Urinary bladder (tissue), 4 donors: ENCODE measurements around the gene RAMP3. TPM values are rescaled to one million over a fixed set of nuclear protein-coding genes. Genes with fewer than 3 reads are reported as not detected.
A peak's percentile ranks its signal among the peaks of the same experiment; 100 is the strongest.
"Not testable (repeated sequence)": the region's sequence is repeated elsewhere in the genome, so short reads cannot be mapped to it uniquely, and the experiment has no call there.

ENCODE experiments used
- DNase-seq: peaks from one replicate; pipeline ENCODE4 v3.0.0-alpha.2; 2015; ENCODE audit errors: extremely low spot score
- H3K27ac ChIP-seq: one replicate; pipeline ENCODE4 v1.5.1; 2013; ENCODE audit warnings: low read depth, mild to moderate bottlenecking, moderate library complexity
- H3K36me3 ChIP-seq: one replicate; pipeline ENCODE4 v1.6.1; 2013; ENCODE audit warnings: mild to moderate bottlenecking, moderate library complexity; ENCODE audit not compliant: insufficient read depth
- H3K4me1 ChIP-seq: one replicate; pipeline ENCODE4 v1.6.1; 2013; ENCODE audit warnings: mild to moderate bottlenecking, moderate library complexity; ENCODE audit not compliant: insufficient read depth
- H3K4me3 ChIP-seq: one replicate; pipeline ENCODE4 v1.5.1; 2013; ENCODE audit warnings: low read depth, low read length
- WGBS: extraction: QIAGEN DNeasy Blood & Tissue Kit; methylation state at CpG from one replicate; pipeline ENCODE4 v1.1.7; 2013; 5-methylcytosine and 5-hydroxymethylcytosine counted together
- polyA plus RNA-seq: library from polyadenylated mRNA; stranded (reverse); fragments of 200-250 nt; gene quantifications from one replicate; pipeline ENCODE4 v1.2.3, GENCODE V29; 2013
- total RNA-seq: library from RNA; depleted of rRNA; stranded (reverse); fragments of >200 nt; gene quantifications from one replicate; pipeline ENCODE4 v1.2.3, GENCODE V29; 2014
- donor health status: healthy with polysubstance abuse.
- donor health status: healthy.

Gene RAMP3
- 5.7 TPM for total RNA-seq
- 51.4 TPM for polyA plus RNA-seq

DNA sequence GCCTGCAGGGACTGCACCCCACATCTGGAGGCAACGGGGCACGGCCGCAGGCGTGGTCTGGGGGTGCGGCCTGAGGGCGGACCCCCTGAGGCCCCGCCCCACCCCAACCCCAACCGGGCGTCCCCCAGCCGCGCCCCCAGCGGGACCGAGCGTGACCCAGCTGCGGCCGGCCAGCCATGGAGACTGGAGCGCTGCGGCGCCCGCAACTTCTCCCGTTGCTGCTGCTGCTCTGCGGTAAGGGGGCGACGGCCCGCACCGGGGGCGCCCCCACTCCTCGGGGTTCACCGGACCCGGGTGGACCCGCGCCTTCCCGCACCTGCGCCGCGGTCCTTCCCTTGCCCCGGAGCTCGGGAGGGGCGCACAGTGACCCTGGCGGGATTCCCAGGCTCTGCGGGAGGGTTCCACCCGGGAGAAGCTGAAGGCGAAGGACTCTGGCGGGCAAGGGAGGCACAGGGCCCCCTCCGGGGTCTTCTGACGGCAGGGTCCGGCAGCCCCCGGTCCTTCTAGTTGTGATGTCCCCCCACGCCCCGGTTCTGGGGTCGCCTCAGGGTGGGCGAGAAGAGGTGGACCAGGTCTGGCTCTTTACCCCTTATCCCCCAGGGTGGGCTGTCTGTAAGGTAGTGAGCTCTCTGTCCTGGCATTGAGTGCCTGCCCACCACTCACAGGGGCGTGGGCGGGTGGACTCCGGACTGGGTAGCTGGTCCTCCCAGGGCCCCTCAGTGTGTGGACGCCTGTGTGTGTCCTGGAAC lies at the start of gene RAMP3:
Gene RAMP3 (plus strand): TSS at position 139 of the 749 bp plus-strand sequence. CDS start 38 bp downstream, at position 177.
- WGBS: 14% methylated on average over 56 of the region's 56 CpGs
- no peak for DNase-seq
- H3K36me3 ChIP-seq: no peaks in the 10 kb centered on the region

GRCh38 chr7:45108863-45109262 lies 48.7 kb upstream of the RAMP3 start:
- H3K4me1 ChIP-seq: no peaks in the 10 kb centered on the region
- H3K4me3 ChIP-seq: no peak overlapping the region
- no peak for DNase-seq
- WGBS: 85% methylated on average over 8 of the region's 8 CpGs
- H3K27ac ChIP-seq: no peak overlapping the region
- no peaks in the 10 kb centered on the region for H3K36me3 ChIP-seq

More for the DNA sequence above, at the start of gene RAMP3:
- no peaks in the 10 kb centered on the region for H3K4me1 ChIP-seq
- no peak within 1 kb of the TSS for H3K27ac ChIP-seq
- H3K4me3 ChIP-seq: peak within 1 kb of the TSS; percentile 36

- no peaks in the 10 kb centered on the region for H3K4me1 ChIP-seq
- peak; percentile 93 for DNase-seq
- H3K36me3 ChIP-seq: no peaks in the 10 kb centered on the region
- under 1% methylated on average over 64 of the region's 64 CpGs for WGBS
- peak within 1 kb of the TSS; percentile 98 for H3K27ac ChIP-seq
- peak within 1 kb of the TSS; percentile 75 for H3K4me3 ChIP-seq
These were observed 46.0 kb upstream of the RAMP3 start, which contains the start of gene TBRG4 for GRCh38 chr7:45111298-45112223. TBRG4 (minus strand) TSS chr7:45111697; CDS start chr7:45109237, 2,460 bp downstream.

GRCh38 chr7:45112648-45113047 lies 44.9 kb upstream of the RAMP3 start:
- no peaks in the 10 kb centered on the region for H3K36me3 ChIP-seq
- H3K27ac ChIP-seq: no peak overlapping the region
- WGBS: 92% methylated on average over 1 of the region's 1 CpG
- no peaks in the 10 kb centered on the region for H3K4me1 ChIP-seq
- H3K4me3 ChIP-seq: no peak overlapping the region
- no peak for DNase-seq

DNA sequence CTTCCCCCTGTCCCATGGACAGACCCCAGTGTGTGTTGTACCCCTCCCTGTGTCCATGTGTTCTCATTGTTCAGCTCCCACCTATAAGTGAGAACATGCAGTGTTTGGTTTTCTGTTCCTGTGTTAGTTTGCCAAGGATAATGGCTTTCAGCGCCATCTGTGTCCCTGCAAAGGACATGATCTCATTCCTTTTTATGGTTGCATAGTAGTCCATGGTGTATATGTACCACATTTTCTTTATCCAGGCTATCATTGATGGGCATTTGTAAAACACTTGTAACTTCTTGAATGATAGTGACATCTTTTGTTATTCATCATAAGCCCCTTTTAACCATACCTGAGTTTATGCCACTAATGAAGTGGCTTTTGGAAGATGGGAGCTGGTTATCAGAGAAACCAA lies 43.3 kb upstream of the RAMP3 start:
- DNase-seq, H3K27ac ChIP-seq, H3K4me1 ChIP-seq, H3K36me3 ChIP-seq, H3K4me3 ChIP-seq: not testable (repeated sequence)
- WGBS: 64% methylated on average over 1 of the region's 1 CpG

GRCh38 chr7:45114926-45115325 lies 42.7 kb upstream of the RAMP3 start:
- no peak overlapping the region for H3K4me3 ChIP-seq
- no peak for DNase-seq

DNA sequence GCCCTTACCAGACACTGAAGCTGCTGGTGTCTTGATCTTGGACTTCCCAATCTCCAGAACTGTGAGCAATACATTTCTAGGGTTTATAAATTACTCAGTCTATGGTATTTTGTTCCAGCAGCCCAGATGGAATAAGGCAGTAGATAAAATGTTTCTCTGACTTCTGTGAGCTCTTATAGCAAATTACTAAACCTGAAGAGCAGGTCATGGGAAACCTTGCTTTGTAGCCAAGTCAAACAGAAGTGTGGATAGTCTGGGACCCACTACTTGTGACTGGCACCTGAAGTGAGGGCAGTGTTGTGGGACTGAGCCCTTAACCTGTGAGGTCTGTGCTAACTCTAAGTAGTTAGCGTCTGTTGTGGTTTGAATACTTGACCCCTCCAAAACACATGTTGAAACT lies 41.5 kb upstream of the RAMP3 start:
- DNase-seq: no peak
- H3K4me1 ChIP-seq: no peaks in the 10 kb centered on the region
- no peak overlapping the region for H3K4me3 ChIP-seq
- WGBS: 88% methylated on average over 1 of the region's 1 CpG
- H3K36me3 ChIP-seq: no peaks in the 10 kb centered on the region
- H3K27ac ChIP-seq: no peak overlapping the region

More at GRCh38 chr7:45114926-45115325, 42.7 kb upstream of the RAMP3 start:
- H3K36me3 ChIP-seq: no peaks in the 10 kb centered on the region
- no peak overlapping the region for H3K27ac ChIP-seq
- H3K4me1 ChIP-seq: no peaks in the 10 kb centered on the region

GRCh38 chr7:45117582-45117981 lies 40.0 kb upstream of the RAMP3 start:
- 76% methylated on average over 4 of the region's 4 CpGs for WGBS
- Histone ChIP-seq H3K4me1 (no peaks in the 10 kb centered on the region), H3K4me3 (no peak overlapping the region), H3K36me3 (no peaks in the 10 kb centered on the region), H3K27ac (no peak overlapping the region)
- DNase-seq: no peak

DNA sequence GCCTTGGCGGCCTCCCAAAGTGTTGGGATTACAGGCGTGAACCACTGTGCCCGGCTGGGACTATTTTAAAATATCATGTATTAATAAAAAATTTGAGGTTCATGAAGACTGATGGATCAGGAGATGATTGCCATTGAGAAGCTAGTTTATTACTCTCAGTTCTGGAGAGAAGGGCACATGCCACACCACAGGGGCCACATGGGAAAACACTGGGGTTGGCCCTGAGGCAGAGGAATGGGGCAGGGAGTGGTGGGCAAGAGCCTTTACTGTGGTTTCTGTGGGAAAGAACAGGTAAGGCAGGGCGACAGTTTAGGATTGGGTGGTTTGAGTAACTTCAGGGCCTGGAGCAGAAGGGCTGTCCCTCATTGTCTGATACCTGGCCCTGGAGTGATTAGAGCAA lies 39.3 kb upstream of the RAMP3 start:
- WGBS: 86% methylated on average over 4 of the region's 4 CpGs
- DNase-seq: no peak
- no peaks in the 10 kb centered on the region for H3K4me1 ChIP-seq

DNA sequence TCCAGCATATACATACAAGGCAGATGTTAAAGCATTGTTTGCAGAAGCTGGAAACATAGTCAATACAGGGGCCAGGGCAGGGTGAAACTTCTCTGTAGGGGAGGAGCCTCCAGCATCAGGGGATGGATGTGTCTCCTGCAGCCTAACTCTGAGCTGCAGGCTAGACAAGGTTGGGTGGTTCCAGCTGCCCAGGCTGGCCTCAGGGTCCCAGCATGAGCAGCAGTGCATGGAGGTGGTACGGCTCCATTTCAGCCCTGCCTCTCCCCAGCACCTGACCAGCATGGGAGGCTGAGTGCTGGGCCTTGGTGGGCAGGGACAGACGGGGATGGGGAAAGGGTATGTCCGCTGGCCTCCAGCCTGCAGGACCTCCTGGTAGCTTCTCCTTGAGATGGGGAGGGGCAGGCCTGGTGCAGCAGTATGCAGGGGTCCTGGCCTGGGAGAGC lies 38.7 kb upstream of the RAMP3 start:
- Histone ChIP-seq H3K27ac (no peak overlapping the region), H3K36me3 (no peaks in the 10 kb centered on the region), H3K4me1 (no peaks in the 10 kb centered on the region), H3K4me3 (no peak overlapping the region)
- 94% methylated on average over 3 of the region's 3 CpGs for WGBS
- no peak for DNase-seq

More for the DNA sequence above, 39.3 kb upstream of the RAMP3 start:
- Histone ChIP-seq H3K36me3 (no peaks in the 10 kb centered on the region), H3K4me3 (no peak overlapping the region), H3K27ac (no peak overlapping the region)

DNA sequence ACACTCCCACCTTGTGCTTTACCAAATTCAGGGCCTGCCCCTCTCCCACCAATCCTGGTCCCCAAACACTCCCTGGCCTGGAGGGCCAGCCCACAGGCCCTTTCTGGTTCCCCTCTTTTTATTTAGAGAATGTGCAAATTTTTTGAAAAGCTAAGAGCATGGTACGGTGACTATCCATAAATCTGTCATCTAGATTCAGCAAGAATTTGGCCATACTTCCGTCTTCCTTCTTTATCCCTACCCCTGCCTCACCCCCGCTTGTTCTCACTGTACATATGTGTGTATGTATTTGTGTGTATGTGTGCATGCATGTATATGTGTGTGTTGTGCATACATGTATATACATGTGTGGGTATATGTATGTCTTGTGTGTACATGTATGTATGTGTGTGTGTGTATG lies 38.0 kb upstream of the RAMP3 start:
- DNase-seq: no peak
- H3K27ac ChIP-seq: no peak overlapping the region
- no peaks in the 10 kb centered on the region for H3K36me3 ChIP-seq
- H3K4me3 ChIP-seq: no peak overlapping the region
- H3K4me1 ChIP-seq: no peaks in the 10 kb centered on the region
- 61% methylated on average over 3 of the region's 3 CpGs for WGBS

DNA sequence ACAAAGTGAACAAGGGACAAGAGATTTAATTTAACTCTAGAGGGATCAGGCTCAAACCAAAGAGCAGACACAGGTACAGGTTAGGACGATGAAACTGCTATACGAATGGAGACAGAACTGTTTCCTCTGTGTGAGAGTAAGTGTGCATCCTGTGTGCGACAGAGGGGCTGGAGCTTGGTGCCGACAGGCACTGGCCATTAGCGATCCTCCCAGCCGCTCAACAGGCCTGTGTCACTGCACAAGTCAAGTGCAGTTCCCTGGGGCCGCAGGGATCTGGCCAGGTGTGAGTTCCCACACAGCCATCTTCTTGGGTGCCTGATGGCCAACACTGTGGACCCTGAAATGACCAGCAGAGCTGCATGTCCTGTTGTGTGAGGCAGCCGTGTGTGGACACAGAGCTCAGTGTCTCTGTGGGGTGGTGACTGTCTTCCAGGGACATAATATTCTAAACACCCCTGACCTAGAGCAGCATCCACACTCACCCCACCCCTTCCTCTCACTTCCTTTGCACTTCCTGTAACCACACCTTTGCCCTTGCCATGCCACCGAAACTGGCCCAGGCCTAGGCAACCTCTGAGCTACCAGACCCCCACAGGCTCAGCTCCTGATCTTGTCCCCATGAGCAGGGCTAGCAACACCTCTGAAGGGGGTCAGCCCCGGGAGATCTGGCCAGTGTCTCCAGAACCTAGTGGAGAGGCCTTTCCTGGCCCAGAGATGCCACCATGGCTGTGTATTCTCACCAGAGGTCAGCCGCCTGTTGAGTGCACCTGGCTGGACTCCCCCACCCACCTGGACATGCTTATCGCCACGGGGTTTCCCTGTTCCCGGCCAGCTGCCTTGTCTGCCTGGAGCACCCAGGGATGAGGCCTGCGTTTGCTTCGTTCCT lies 34.4 kb upstream of the RAMP3 start:
- H3K36me3 ChIP-seq: no peaks in the 10 kb centered on the region
- no peak overlapping the region for H3K27ac ChIP-seq
- 77% methylated on average over 16 of the region's 16 CpGs for WGBS
- DNase-seq: no peak
- H3K4me3 ChIP-seq: no peak overlapping the region
- H3K4me1 ChIP-seq: no peaks in the 10 kb centered on the region
